GM12872 (cell line): ENCODE data around the gene RPL29.

ENCODE experiments used
- TF ChIP-seq, protein P1 (sequence below): IDR thresholded peaks from 3 replicates; pipeline ENCODE4 v1.5.1; 2011; ENCODE audit warnings: low read depth, mild to moderate bottlenecking, low read length, moderate library complexity; ENCODE audit not compliant: insufficient read depth

The RPL29 gene

DNA sequence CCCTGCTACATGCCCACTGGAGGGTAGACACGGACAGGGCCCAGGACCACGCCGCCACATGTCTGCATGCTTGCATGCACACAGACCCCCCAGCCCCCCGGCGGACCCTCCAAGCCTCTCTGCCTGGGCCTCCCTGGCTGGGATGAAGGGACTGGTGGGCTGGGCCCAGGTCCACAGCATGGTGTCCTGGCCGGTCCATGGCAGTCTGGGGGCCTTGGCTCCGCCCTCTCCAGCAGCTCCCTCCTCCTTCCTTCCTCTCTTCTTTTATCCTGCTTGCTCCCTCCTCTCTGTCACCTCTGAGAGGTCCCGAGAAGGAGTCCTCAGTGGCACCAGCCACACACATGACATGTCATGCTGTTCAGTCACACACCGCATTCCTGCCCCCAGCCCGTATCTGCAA, 36.2 kb upstream of the RPL29 start:
- TF ChIP-seq, protein P1, sequence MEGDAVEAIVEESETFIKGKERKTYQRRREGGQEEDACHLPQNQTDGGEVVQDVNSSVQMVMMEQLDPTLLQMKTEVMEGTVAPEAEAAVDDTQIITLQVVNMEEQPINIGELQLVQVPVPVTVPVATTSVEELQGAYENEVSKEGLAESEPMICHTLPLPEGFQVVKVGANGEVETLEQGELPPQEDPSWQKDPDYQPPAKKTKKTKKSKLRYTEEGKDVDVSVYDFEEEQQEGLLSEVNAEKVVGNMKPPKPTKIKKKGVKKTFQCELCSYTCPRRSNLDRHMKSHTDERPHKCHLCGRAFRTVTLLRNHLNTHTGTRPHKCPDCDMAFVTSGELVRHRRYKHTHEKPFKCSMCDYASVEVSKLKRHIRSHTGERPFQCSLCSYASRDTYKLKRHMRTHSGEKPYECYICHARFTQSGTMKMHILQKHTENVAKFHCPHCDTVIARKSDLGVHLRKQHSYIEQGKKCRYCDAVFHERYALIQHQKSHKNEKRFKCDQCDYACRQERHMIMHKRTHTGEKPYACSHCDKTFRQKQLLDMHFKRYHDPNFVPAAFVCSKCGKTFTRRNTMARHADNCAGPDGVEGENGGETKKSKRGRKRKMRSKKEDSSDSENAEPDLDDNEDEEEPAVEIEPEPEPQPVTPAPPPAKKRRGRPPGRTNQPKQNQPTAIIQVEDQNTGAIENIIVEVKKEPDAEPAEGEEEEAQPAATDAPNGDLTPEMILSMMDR = no peak

DNA sequence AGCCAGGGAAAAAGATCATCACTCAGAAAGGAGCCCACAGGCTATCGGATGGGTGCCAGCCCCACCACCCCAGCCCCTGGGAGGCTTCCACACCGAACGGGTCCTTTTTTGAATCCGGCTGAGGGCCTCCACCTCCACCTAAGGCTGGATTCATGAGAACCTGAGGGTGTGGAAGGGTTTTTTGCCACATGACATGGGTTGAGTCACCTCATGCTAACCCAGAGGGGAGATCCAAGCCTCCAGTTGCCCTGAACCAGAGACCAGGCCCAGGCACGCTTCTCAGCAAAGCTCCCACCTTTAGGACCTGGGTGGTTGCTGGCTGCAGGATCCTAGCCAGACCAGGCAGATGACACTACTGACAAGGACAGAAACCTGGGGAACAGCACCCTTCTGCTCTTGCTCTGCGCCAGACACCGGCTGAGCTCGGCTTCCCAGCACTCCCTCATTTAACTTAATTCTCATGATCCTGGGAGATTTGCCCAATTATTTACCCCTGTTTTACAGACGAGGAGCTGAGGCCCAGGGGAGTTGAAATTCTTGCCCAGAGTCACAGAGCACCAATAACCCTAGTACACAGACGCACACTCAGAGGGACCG, 35.1 kb upstream of the RPL29 start:
- TF ChIP-seq, protein P1 = no peak

DNA sequence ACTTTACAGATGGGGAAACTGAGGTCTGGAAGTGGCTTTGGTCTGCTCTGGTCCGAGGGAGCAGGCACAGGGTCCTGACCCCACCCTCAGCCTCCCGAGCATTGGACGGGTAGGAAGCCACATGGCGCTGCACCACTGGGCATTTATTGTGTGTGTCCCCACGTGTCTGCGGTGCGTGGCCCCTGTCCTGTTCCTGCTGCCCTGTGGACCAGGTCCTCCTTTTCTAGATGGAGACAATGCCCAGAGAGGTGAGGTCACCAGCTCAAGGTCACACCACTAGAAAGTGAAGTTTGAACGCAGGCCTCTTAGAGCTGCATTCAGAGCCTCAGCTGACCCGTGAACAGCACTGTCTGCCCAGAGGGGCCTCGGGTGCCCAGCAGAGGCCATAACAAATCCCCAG, 33.8 kb upstream of the RPL29 start:
- TF ChIP-seq, protein P1 = no peak

DNA sequence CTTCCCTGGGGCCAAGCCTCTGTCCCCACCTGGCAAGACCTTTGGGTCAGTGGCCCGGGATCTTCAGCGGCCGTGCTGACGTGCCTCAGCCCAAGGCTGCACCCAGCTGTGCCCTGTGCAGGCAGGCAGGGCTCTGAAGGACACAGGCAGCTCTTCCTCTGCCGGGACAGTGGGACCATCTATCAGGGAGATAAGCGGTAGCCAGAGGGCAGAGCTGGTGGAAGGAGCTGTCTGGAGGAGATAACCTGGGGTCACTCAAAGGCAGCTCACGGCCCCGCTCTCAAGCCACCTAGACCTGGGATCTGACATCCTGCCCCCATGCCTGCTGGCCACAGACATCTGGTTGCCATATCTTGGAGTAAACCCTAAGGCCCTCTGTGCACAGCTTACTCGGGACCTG, 33.4 kb upstream of the RPL29 start:
- TF ChIP-seq, protein P1 = no peak

DNA sequence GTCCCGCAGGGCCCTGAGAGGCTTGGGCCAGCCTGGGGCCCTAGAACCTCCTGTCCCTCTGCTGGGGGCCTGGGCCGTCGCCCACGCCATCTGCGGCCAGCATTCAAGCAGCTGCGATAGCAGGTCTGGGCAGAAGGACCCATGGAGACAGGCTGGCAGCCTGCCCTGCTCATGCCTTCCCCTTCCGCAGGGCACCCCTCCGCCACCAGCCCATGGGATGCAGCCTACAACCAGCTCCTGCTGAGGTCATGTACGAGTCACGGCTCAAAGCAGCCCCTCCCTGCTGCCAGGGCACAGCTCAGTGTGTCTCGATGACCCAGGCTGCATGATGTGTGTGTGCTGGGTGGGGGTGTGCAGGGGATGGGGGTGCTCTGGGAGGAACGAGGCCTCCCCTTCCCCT, 32.9 kb upstream of the RPL29 start:
- TF ChIP-seq, protein P1 = no peak

DNA sequence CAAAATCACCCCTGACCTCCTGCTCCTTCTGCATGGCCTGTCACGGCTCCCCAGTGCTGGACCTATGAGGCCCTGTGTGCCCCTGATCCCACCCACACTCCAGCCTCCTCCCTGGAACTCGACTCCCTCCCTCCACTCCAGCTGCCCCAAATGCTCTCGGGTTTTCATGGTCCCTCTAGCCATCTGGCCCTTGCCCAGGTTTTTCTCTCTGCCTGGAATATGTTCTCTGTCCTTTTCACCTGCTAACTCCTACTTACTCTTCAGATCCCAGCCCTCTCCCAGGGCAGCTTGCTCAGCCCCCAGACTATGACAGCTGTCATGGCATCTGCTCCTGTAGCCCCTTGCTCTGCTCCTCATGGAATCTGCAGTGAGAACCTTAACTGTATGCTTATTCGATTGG, 30.3 kb upstream of the RPL29 start:
- TF ChIP-seq, protein P1 = no peak

DNA sequence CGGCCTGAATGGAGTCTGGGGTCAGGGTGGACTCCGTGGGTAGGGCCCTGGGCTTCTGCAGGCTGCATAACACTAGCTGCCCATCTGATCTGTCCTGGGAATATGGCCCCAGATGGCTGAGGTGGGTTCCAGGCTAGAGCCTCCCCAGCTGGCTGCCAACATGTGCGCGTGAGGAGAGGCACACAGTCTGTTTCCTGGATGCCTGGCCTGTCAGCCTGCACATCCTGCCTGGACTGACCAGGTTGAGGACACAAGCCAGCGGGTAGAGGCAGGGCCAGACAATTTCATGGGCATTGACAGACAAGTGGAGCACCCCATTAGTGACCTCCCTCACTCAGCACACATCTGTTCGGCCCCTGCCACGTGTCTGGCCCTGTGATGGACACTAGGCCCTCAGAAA, 29.8 kb upstream of the RPL29 start:
- TF ChIP-seq, protein P1 = no peak
